Ramos (cell line): ENCODE data around the gene POTEI.
"Not testable (repeated sequence)": the region's sequence is repeated elsewhere in the genome, so short reads cannot be mapped to it uniquely, and the experiment has no call there.

Experiments used
- in situ Hi-C: fragments of 300-500 bp; cut with MboI; formaldehyde crosslinking; loops from one replicate; pipeline ENCODE4 v1.14.3; 2022; ENCODE audit warnings: low sequenced_read_pairs; ENCODE audit not compliant: unreplicated experiment

The POTEI gene

GRCh38 chr2:130509228-130509627 lies at the start of gene POTEI:
POTEI (minus strand) TSS chr2:130509328; CDS start chr2:130509235, 93 bp downstream.
- in situ Hi-C loops, result not testable (repeated sequence)

DNA sequence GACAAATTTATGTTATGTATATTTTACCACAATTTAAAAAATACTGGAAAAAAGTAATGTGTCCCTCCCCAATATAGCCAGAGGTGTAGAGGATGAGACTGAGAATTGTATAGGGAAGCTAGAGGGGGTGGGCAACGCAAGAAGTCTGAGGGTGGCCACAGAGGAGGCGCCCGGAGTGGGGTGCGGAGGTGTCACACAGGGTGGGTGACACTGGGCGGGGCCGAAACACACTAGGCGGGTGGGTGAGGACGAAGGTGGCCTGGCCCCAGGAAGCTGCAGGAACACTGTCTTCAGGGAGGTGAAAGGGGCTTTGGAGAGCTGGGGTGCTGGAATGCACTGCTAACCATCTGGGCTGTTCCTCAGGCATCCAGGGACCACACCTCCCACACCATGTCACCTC lies 47.3 kb upstream of the POTEI start:
- in situ Hi-C loops, result not testable (repeated sequence)

DNA sequence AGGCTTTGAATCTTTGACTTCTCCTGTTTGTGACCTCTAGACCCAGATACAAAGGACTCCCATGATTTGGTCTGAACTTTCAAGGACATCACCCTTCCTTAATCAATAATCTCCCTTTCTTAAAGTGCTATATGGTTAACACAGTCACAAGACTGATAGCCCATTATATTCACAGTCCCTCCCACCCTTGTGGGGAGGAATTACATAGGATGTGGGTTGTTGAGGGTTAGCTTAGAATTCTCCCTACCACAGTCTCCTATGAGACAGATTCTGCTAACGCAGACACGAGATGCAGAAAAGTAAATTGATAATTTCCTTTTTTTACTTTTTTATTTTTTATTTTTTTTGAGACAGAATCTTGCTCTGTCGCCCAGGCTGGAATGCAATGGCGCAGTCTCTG lies 45.0 kb upstream of the POTEI start:
- in situ Hi-C loops, result not testable (repeated sequence)

GRCh38 chr2:130549475-130549874 lies 40.3 kb upstream of the POTEI start:
- in situ Hi-C loops, result not testable (repeated sequence)

DNA sequence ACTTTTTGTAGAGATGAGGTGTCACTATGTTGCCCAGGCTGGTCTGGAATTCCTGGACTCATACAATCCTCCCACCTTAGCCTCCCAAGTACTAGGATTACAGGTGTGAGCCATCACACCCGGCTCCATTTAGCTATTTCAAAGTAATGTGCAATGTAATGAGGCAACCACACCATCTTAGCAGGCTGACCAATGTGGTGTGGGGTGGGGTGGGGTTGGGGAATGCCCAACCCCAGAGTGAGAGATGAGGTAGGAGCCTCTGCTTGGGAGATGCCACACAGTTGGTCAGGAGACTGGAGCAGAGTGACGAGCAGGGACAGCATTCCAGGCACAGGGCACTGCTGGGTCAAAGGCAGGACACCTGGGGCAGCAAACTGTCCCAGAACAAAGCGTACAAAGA lies 39.3 kb upstream of the POTEI start:
- in situ Hi-C loops, result not testable (repeated sequence)

- in situ Hi-C loops, result not testable (repeated sequence)
Measured at GRCh38 chr2:130544978-130545377, 35.9 kb upstream of the POTEI start.

- in situ Hi-C loops, result not testable (repeated sequence)
Measured at GRCh38 chr2:130543785-130544528, 34.8 kb upstream of the POTEI start.

DNA sequence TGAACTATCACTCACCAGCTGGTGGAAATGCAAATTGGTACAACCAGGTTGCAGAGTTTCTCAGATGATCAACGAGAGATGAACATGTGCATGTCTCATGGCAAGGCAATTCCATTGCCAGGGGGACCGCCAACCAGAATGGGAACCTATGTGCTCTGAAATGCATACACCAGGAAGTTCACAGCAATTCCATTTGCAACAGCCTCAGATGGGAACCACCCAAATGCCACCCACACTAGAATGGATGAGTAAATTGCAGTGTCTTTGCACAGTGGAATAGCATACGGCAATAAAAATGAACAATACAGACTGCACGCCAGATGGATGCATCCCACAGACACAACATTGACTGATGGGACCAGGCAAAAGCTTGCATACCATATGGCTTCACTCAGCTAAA lies 33.7 kb upstream of the POTEI start:
- in situ Hi-C loops, result not testable (repeated sequence)

GRCh38 chr2:130538271-130538670 lies 29.1 kb upstream of the POTEI start:
- in situ Hi-C loops, result not testable (repeated sequence)

DNA sequence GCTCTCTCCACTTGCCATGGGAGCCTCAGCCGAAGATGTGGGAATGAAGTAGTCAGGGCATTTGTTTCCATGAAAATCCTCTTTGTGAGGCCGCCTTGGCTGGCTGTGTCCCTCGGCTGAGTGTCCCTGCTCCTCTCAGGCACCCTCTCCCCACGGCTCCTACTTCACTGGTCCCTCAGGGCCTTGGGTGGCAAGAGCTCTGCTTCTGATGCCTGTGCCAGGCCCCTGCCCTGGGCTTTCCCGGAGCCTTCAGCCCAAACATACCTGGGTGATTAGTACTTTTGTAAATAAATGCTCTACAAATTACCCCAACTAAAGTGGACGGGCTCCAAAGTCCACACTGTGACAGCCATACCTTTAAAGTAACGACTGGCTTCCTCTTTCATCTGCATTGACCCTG lies 27.5 kb upstream of the POTEI start:
- in situ Hi-C loops, result not testable (repeated sequence)

DNA sequence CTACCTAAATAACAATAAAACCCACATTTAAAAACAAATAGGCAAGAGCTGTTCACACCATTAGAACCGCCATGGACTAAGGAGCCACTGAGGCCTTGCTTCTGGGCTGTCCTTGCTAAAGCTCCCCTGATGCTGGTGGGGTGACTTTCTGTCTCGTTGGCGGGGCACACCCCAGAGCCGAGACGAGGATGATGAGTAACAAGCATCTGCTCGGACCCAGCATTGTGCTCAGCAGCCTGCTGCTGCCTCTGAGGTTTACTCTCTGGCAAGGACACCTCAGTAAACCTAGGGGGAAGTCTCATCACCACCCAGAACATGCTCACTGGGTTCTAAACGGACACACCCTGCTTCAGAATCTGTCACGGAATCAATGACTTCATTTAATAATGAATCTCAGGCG lies 22.5 kb upstream of the POTEI start:
- in situ Hi-C loops, result not testable (repeated sequence)

GRCh38 chr2:130531225-130531624 lies 22.1 kb upstream of the POTEI start:
- in situ Hi-C loops, result not testable (repeated sequence)

GRCh38 chr2:130530212-130530611 lies 21.1 kb upstream of the POTEI start:
- in situ Hi-C loops, result not testable (repeated sequence)

GRCh38 chr2:130529545-130529944 lies 20.4 kb upstream of the POTEI start:
- in situ Hi-C loops, result not testable (repeated sequence)

DNA sequence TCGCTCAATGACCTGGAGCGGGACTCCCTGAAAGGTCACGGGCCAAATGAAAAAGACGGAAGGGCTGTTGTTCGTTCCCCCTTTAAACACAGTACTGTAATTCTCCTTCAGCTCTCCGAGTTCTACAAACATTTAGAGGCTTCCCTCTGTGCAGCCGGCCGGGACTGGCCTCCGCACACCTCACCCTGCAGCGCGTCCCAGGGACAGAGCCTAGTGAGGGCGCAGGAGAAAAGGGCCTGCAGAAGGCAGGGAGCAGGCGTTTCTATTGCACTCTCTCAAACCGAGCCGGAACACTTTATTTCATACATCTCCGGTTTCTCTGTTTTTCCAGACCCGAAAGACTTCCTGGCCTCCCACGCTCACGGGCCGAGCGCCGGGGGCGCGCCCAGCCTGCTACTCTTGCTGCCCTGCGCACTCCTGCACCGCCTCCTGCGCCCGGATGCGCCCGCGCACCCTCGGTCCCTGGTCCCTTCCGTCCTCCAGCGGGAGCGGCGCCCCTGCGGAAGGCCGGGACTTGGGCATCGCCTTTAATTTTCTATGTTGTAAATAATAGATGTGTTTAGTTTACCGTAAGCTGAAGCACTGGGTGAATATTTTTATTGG lies 18.3 kb upstream of the POTEI start:
- in situ Hi-C loops, result not testable (repeated sequence)

- in situ Hi-C loops, result not testable (repeated sequence)
Measured at GRCh38 chr2:130522390-130522789, 13.3 kb upstream of the POTEI start.

DNA sequence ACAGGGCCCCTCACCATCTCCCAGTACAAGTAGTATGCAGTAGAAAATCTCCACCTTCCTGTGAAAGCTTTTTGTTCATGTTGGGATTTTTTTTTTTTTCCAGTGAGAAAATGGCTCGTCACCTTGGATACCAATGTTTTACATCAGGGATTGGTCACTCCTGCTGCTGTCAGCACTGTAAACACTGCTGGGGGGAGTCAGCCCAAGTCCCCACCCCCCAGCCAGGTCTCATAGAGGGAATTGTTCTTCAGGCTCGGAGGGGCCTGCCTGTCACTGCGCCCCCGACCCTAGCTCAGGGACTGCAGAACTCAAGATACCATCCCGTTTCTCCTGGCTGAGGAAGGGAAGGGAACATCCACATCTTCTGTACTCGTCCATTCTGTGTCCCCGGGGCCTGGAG lies 11.9 kb upstream of the POTEI start, which contains the start of gene CFC1B:
Gene CFC1B, plus strand, starts transcription at position 231 of the 400 bp plus-strand sequence. CDS start 263 bp downstream, outside the sequence.
- in situ Hi-C loops, result not testable (repeated sequence)

- in situ Hi-C loops, result not testable (repeated sequence)
Measured at GRCh38 chr2:130518516-130519106, 9.5 kb upstream of the POTEI start.

DNA sequence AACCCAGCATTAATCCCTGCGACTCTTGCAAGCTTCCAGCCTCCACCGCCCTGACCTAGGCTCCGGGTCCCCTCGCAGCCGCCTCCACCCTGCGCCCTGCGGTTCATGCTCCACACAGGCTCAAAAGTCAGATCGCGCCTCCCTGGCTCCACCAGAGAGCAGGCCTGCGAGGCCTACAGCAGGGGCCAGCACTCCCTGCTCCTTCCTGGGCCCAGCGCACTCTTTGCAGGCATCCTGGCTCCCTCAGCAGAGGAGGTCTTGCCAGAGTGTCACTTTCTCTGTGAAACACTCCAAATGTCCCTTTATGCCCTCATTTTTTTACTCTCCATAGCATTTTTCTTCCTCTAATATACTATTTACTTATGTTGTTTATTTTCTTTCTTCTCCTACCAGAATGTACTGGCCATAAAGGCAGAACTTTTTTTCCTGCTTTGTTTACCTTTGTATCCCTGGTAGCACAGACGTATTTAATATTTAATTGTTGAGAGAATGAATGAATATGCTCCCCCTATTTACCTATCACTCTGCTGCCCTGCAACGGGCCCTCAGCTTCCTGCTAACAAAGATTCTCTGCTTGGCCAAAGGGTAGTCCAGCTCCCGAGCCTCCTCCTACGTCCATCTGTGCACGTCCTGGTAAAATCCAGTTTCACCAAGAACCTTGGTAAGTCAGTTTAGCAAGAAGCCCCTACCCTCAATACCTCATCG lies 2.8 kb upstream of the POTEI start:
- in situ Hi-C loops, result not testable (repeated sequence)

GRCh38 chr2:130510807-130511746 lies 1.9 kb upstream of the POTEI start:
- in situ Hi-C loops, result not testable (repeated sequence)
